CD8-positive, alpha-beta memory T cell (primary cell): Measurements from ENCODE around the gene GSDMA. TPM values are rescaled to one million over a fixed set of nuclear protein-coding genes. Genes with fewer than 3 reads are reported as not detected.

ENCODE experiments used
- CTCF ChIA-PET: fragments of 350-600 bp; sonication (Branson Sonifier 250); formaldehyde crosslinking; loops from one replicate; lab custom pipeline; 2021; ENCODE audit warnings: antibody characterized with exemption; lab: Charles Lee
- POLR2A ChIA-PET: fragments of 350-600 bp; sonication (Branson Sonifier 250); formaldehyde crosslinking; loops from one replicate; lab custom pipeline; 2021; ENCODE audit warnings: antibody characterized with exemption; lab: Charles Lee
- DNase-seq, 5 donors: peaks; one replicate each; pipeline versions ENCODE4 v3.0.0 to v3.0.0-alpha.2; 2020 to 2022; ENCODE audit warnings: mixed read lengths in 1 of 5
- H3K27ac ChIP-seq: one replicate; pipeline ENCODE4 v1.7.0; 2013; ENCODE audit warnings: low read depth, mild to moderate bottlenecking, low read length, moderate library complexity
- H3K27me3 ChIP-seq: 2 replicates; pipeline ENCODE4 v1.7.0; 2013; ENCODE audit warnings: low read length, mild to moderate bottlenecking; ENCODE audit not compliant: insufficient read depth, poor library complexity, severe bottlenecking
- H3K36me3 ChIP-seq: 2 replicates; pipeline ENCODE4 v1.7.0; 2013; ENCODE audit warnings: mild to moderate bottlenecking, low read length, moderate library complexity; ENCODE audit not compliant: insufficient read depth
- H3K4me1 ChIP-seq: 2 replicates; pipeline ENCODE4 v1.7.0; 2013; ENCODE audit warnings: mild to moderate bottlenecking, low read length, moderate library complexity; ENCODE audit not compliant: insufficient read depth
- H3K4me3 ChIP-seq: 2 replicates; pipeline ENCODE4 v1.7.0; 2013; ENCODE audit warnings: mild to moderate bottlenecking, low read length
- H3K9me3 ChIP-seq: 2 replicates; pipeline ENCODE4 v1.7.0; 2013; ENCODE audit warnings: mild to moderate bottlenecking, low read length
- H3K27ac Mint-ChIP-seq, 8 donors: one replicate each; pipeline ENCODE4 v1.8.0; 2020 to 2021; ENCODE audit warnings: mixed read lengths in 8 of 8, mild to moderate bottlenecking in 6 of 8, inconsistent platforms in 3 of 8, moderate library complexity in 3 of 8
- H3K27me3 Mint-ChIP-seq, 2 donors: one replicate each; pipeline ENCODE4 v1.8.0; 2020 to 2021; ENCODE audit warnings: mixed read lengths in 2 of 2, mild to moderate bottlenecking in 1 of 2, moderate library complexity in 1 of 2
- H3K36me3 Mint-ChIP-seq, 3 donors: one replicate each; pipeline ENCODE4 v1.8.0; 2020 to 2021; ENCODE audit warnings: mixed read lengths in 3 of 3, inconsistent platforms in 1 of 3, mild to moderate bottlenecking in 1 of 3
- H3K4me1 Mint-ChIP-seq, 3 donors: one replicate each; pipeline ENCODE4 v1.8.0; 2020 to 2021; ENCODE audit warnings: mixed read lengths in 3 of 3, inconsistent platforms in 1 of 3, mild to moderate bottlenecking in 1 of 3
- H3K4me3 Mint-ChIP-seq, 7 donors: one replicate each; pipeline ENCODE4 v1.8.0; 2020 to 2021; ENCODE audit warnings: mixed read lengths in 7 of 7, mild to moderate bottlenecking in 6 of 7, moderate library complexity in 4 of 7, inconsistent platforms in 2 of 7
- H3K9me3 Mint-ChIP-seq, 5 donors: one replicate each; pipeline ENCODE4 v1.8.0; 2020 to 2022; ENCODE audit warnings: mixed read lengths in 5 of 5, mild to moderate bottlenecking in 3 of 5, moderate library complexity in 2 of 5, inconsistent platforms in 1 of 5
- polyA plus RNA-seq: library from polyadenylated mRNA; unstranded; fragments of 300-500 nt; fragmentation: Illumina TruSeq; gene quantifications from one replicate; pipeline ENCODE4 v1.2.3, GENCODE V29; 2021
- total RNA-seq, 2 experiments: library from RNA; stranded (reverse); gene quantifications; one replicate each; pipeline ENCODE4 v1.2.3, GENCODE V29; 2021

The GSDMA gene
- total and polyA plus RNA-seq, 3 experiments from 2014 or later: 0.14 TPM; not detected in 2

GRCh38 chr17:40026816-40027613, 64.2 kb downstream of the GSDMA start:
- Mint-ChIP-seq H3K27ac (peak overlapping the region in 3 of 8 donors; percentile 15 to 86 (median 23)), H3K4me3 (no peak overlapping the region), H3K4me1 (peaks cover 20 to 22% (median 21%) of the 10 kb centered on the region in 3 donors), H3K9me3 (no peaks in the 10 kb centered on the region), H3K36me3 (peaks cover 4 to 79% (median 12%) of the 10 kb centered on the region in 3 donors), H3K27me3 (no peaks in the 10 kb centered on the region)
- POLR2A ChIA-PET: interaction anchor here (1.4 kb wide), 1 partner anchor 10 kb away, joined by 3 read pairs; no protein-coding TSS in a partner anchor
- no peak overlapping the region for H3K4me3 ChIP-seq
- CTCF ChIA-PET: interaction anchor here (0.7 to 5.1 kb wide), 32 partner anchors 9 to 479 kb away, joined by 3 to 63 read pairs (median 3); partner anchors contain the start of genes CSF3 and MED24
- H3K27me3 ChIP-seq: no peaks in the 10 kb centered on the region
- DNase-seq: peak; percentile 63 to 83 (median 72)
- peaks cover 19% of the 10 kb centered on the region for H3K4me1 ChIP-seq
- H3K27ac ChIP-seq: no peak overlapping the region
- no peaks in the 10 kb centered on the region for H3K9me3 ChIP-seq
- H3K36me3 ChIP-seq: peaks cover 38% of the 10 kb centered on the region

Other genes starting within 250 kb of the GSDMA start
- gene MIEN1, start 232.5 kb upstream of the GSDMA start, total RNA-seq: 10 to 100 TPM; 42.3 to 46.2 TPM
- 114 TPM for gene MIEN1, start 232.5 kb upstream of the GSDMA start, polyA plus RNA-seq
- not detected for gene GRB7, start 225.1 kb upstream of the GSDMA start, total RNA-seq
- not detected for gene GRB7, start 225.1 kb upstream of the GSDMA start, polyA plus RNA-seq
- gene IKZF3, start 98.7 kb upstream of the GSDMA start, total RNA-seq: 100 to 1,000 TPM; 119 to 126 TPM
- 138 TPM for gene IKZF3, start 98.7 kb upstream of the GSDMA start, polyA plus RNA-seq
- under 1 TPM; 0.58 to 0.74 TPM for gene ZPBP2, start 94.8 kb upstream of the GSDMA start, total RNA-seq
- 0.09 TPM for gene ZPBP2, start 94.8 kb upstream of the GSDMA start, polyA plus RNA-seq
- 10 to 100 TPM; 14.0 to 14.8 TPM for gene GSDMB, start 44.4 kb upstream of the GSDMA start, total RNA-seq
- gene GSDMB, start 44.4 kb upstream of the GSDMA start, polyA plus RNA-seq: 1.3 TPM
- gene ORMDL3, start 35.4 kb upstream of the GSDMA start, total RNA-seq: 10 to 100 TPM; 73.6 to 76.4 TPM
- 217 TPM for gene ORMDL3, start 35.4 kb upstream of the GSDMA start, polyA plus RNA-seq
- not detected for gene LRRC3C, start 35.3 kb upstream of the GSDMA start, total RNA-seq
- not detected for gene LRRC3C, start 35.3 kb upstream of the GSDMA start, polyA plus RNA-seq
- gene PSMD3, start 17.8 kb downstream of the GSDMA start, total RNA-seq: 100 to 1,000 TPM; 185 to 186 TPM
- 51.1 TPM for gene PSMD3, start 17.8 kb downstream of the GSDMA start, polyA plus RNA-seq
- gene CSF3, start 52.4 kb downstream of the GSDMA start, total RNA-seq: not detected
- not detected for gene CSF3, start 52.4 kb downstream of the GSDMA start, polyA plus RNA-seq
- 100 to 1,000 TPM; 118 to 121 TPM for gene MED24, start 91.4 kb downstream of the GSDMA start, total RNA-seq
- 51.2 TPM for gene MED24, start 91.4 kb downstream of the GSDMA start, polyA plus RNA-seq
- gene THRA, start 100.0 kb downstream of the GSDMA start, total RNA-seq: 10 to 100 TPM; 12.6 to 13.2 TPM
- gene THRA, start 100.0 kb downstream of the GSDMA start, polyA plus RNA-seq: 17.0 TPM
- gene NR1D1, start 137.6 kb downstream of the GSDMA start, total RNA-seq: 10 to 100 TPM; 10.0 to 10.2 TPM
- gene NR1D1, start 137.6 kb downstream of the GSDMA start, polyA plus RNA-seq: 10.4 TPM
- 10 to 100 TPM; 88.6 to 91.5 TPM for gene MSL1, start 159.0 kb downstream of the GSDMA start, total RNA-seq
- 13.5 TPM for gene MSL1, start 159.0 kb downstream of the GSDMA start, polyA plus RNA-seq
- gene CASC3, start 177.5 kb downstream of the GSDMA start, total RNA-seq: 100 to 1,000 TPM; 100 to 101 TPM
- gene CASC3, start 177.5 kb downstream of the GSDMA start, polyA plus RNA-seq: 47.4 TPM
- gene RAPGEFL1, start 214.5 kb downstream of the GSDMA start, total RNA-seq: 1 to 10 TPM; 5.7 to 6.3 TPM
- 0.32 TPM for gene RAPGEFL1, start 214.5 kb downstream of the GSDMA start, polyA plus RNA-seq